Retinal pigment epithelial cell (primary cell): Measurements from ENCODE around the gene SLC22A31.
A peak's percentile ranks its signal among the peaks of the same experiment; 100 is the strongest.
"Not testable (repeated sequence)": the region's sequence is repeated elsewhere in the genome, so short reads cannot be mapped to it uniquely, and the experiment has no call there.

Source experiments
- DNase-seq: peaks from one replicate; pipeline ENCODE4 v3.0.0-alpha.2; 2010; ENCODE audit warnings: low read depth
- H3K4me3 ChIP-seq: 2 replicates; pipeline ENCODE4 v1.5.1; 2011; ENCODE audit warnings: mild to moderate bottlenecking, low read length, control low read depth, moderate library complexity
- CTCF ChIP-seq: conservative IDR thresholded peaks from 2 replicates; pipeline ENCODE4 v1.5.1; 2011; ENCODE audit warnings: low read depth, low read length, control low read depth, inconsistent platforms

The SLC22A31 gene

GRCh38 chr16:89191901-89192185, 8.5 kb downstream of the SLC22A31 start:
- no peak for DNase-seq
- H3K4me3 ChIP-seq = peak overlapping the region; percentile 24
- no peak for TF ChIP-seq CTCF

GRCh38 chr16:89191033-89191900, 9.1 kb downstream of the SLC22A31 start:
- no peak overlapping the region for H3K4me3 ChIP-seq
- DNase-seq = no peak
- TF ChIP-seq CTCF = no peak

GRCh38 chr16:89190150-89190958, 10.0 kb downstream of the SLC22A31 start:
- no peak for TF ChIP-seq CTCF
- no peak overlapping the region for H3K4me3 ChIP-seq
- DNase-seq = no peak

GRCh38 chr16:89189358-89190025, 10.8 kb downstream of the SLC22A31 start:
- no peak for DNase-seq
- H3K4me3 ChIP-seq = no peak overlapping the region
- no peak for TF ChIP-seq CTCF

GRCh38 chr16:89188471-89189357, 11.6 kb downstream of the SLC22A31 start:
- not testable (repeated sequence) for H3K4me3 ChIP-seq, DNase-seq

GRCh38 chr16:89187770-89188392, 12.5 kb downstream of the SLC22A31 start:
- no peak overlapping the region for H3K4me3 ChIP-seq
- TF ChIP-seq CTCF = no peak
- DNase-seq = no peak
